Brain microvascular endothelial cell (primary cell): ENCODE measurements around the gene ARFGAP1.

ENCODE experiments used
- DNase-seq: peaks from one replicate; pipeline ENCODE4 v3.0.0-alpha.2; 2020
- H3K27ac ChIP-seq: fragments of 250-450 bp; sonication (Bioruptor Pico); 2 replicates; pipeline ENCODE4 v1.5.1; 2020; ENCODE audit warnings: mild to moderate bottlenecking, moderate library complexity
- H3K27me3 ChIP-seq: fragments of 250-450 bp; sonication (Bioruptor Pico); replicated peaks from 2 replicates; pipeline ENCODE4 v1.5.1; 2020; ENCODE audit warnings: mild to moderate bottlenecking
- H3K36me3 ChIP-seq: fragments of 250-450 bp; sonication (Bioruptor Pico); replicated peaks from 2 replicates; pipeline ENCODE4 v1.5.1; 2020; ENCODE audit warnings: mild to moderate bottlenecking
- H3K4me3 ChIP-seq: 2 replicates; pipeline ENCODE4 v1.5.1; 2011; ENCODE audit warnings: low read depth, mild to moderate bottlenecking, control low read depth, low read length, moderate library complexity
- CTCF ChIP-seq: IDR thresholded peaks from 2 replicates; pipeline ENCODE4 v1.5.1; 2011; ENCODE audit warnings: low read depth, mild to moderate bottlenecking, moderate library complexity, low read length, control low read depth, inconsistent platforms; ENCODE audit errors: missing control alignments
- in situ Hi-C: cut with HindIII; loops from 2 replicates; pipeline ENCODE4 v1.10.0; 2017; ENCODE audit warnings: low sequenced_read_pairs, low pct_ligation_motif_present

Gene ARFGAP1

GRCh38 chr20:63329331-63330083 is 56.9 kb downstream of the ARFGAP1 start:
- no peak overlapping the region for H3K27ac ChIP-seq
- H3K27me3 ChIP-seq, result no peaks in the 10 kb centered on the region
- no peaks in the 10 kb centered on the region for H3K36me3 ChIP-seq
- no peak for DNase-seq
- in situ Hi-C loops, result no loop called here
- no peak for TF ChIP-seq CTCF
- H3K4me3 ChIP-seq, result no peak overlapping the region

DNA sequence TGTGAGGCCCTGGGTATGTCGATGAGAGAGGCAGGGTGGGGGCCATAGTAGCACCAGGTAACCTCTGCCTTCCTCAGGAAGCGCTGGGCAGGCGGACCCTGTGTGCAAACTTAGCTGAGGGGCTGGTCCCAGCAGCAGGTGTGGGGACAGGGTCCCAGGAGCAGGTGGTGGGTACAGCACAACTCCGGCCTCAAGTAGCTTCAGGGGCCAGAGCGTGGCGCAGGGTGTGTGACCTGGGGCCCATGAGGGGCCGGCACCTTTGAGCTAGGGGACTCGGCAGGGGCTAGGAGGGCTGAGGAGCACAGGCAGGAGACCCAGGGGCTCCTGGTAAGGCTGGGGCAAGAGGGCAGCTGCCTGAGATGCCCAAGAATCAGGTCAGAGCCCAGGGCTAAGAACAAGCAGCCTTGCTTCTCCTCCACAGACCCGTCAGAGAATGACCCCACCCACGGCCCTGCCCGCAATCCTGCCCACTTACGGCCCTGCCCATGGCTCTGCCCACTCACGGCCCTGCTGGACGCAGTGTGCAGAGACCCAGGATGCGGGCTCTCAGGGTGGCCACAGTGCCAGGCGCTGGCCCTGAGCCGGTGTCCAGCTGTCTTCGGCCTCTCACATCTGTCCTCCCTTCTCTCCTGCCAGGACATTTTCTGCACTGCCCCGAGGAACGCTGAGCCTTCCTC is 57.6 kb downstream of the ARFGAP1 start:
- no peaks in the 10 kb centered on the region for H3K36me3 ChIP-seq
- no peak for TF ChIP-seq CTCF

GRCh38 chr20:63330940-63331339 is 58.3 kb downstream of the ARFGAP1 start:
- no peak for TF ChIP-seq CTCF
- DNase-seq, result no peak
- Histone ChIP-seq H3K27me3 (no peaks in the 10 kb centered on the region), H3K27ac (no peak overlapping the region), H3K36me3 (no peaks in the 10 kb centered on the region), H3K4me3 (no peak overlapping the region)
- in situ Hi-C loops, result no loop called here

More for the DNA sequence above, 57.6 kb downstream of the ARFGAP1 start:
- no peaks in the 10 kb centered on the region for H3K27me3 ChIP-seq
- in situ Hi-C loops, result no loop called here
- no peak overlapping the region for H3K4me3 ChIP-seq
- H3K27ac ChIP-seq, result no peak overlapping the region
- DNase-seq, result no peak

- no peak for DNase-seq
- no peak for TF ChIP-seq CTCF
- Histone ChIP-seq H3K27me3 (no peaks in the 10 kb centered on the region), H3K4me3 (no peak overlapping the region), H3K27ac (no peak overlapping the region), H3K36me3 (no peaks in the 10 kb centered on the region)
- in situ Hi-C loops, result no loop called here
These were observed 59.3 kb downstream of the ARFGAP1 start for GRCh38 chr20:63331741-63332400.

GRCh38 chr20:63332488-63333240 is 60.1 kb downstream of the ARFGAP1 start:
- no peak for TF ChIP-seq CTCF
- no peak overlapping the region for H3K4me3 ChIP-seq
- no peaks in the 10 kb centered on the region for H3K27me3 ChIP-seq
- DNase-seq, result no peak
- in situ Hi-C loops, result no loop called here
- no peak overlapping the region for H3K27ac ChIP-seq
- no peaks in the 10 kb centered on the region for H3K36me3 ChIP-seq
